K562 (cell line): Measurements from ENCODE around the gene MEGF11. TPM values are rescaled to one million over a fixed set of nuclear protein-coding genes. Genes with fewer than 3 reads are reported as not detected.

Experiments
- ATAC-seq: fragments of 200-7000 bp; cut with Tn5 transposase; 3 replicates; pipeline ENCODE4 v1.9.1; 2020; ENCODE audit warnings: moderate library complexity
- BruUV-seq: library from RNA; stranded (reverse); fragments of 400-500 nt; replicated peaks from 2 replicates; lab custom pipeline; 2021; lab: Mats Ljungman, UMichigan
- CTCF ChIA-PET: fragments of 300-600 bp; formaldehyde crosslinking; extraction: SDS; loops from one replicate; lab custom pipeline; 2021; ENCODE audit warnings: low intra/inter-chr PET ratio; lab: Yijun Ruan, JAX
- POLR2A ChIA-PET: fragments of 300-600, 350-650 bp; sonication (Branson Sonifier 250); formaldehyde crosslinking; extraction: SDS; loops from one replicate; lab custom pipeline; 2021; ENCODE audit warnings: antibody characterized with exemption, inconsistent platforms; lab: Yijun Ruan, JAX
- DNase-seq, 4 experiments: peaks; one replicate each; pipeline versions ENCODE4 v3.0.0 to v3.0.0-alpha.2; 2011 to 2018; ENCODE audit warnings: low spot score in 3 of 4, mixed read lengths in 3 of 4; ENCODE audit errors: extremely low read depth in 1 of 4
- FAIRE-seq: peaks from 2 replicates; lab custom pipeline; 2011; peaks lifted over from hg19 to GRCh38; lab: Jason Lieb, UNC
- H2AFZ ChIP-seq: 2 replicates; pipeline ENCODE4 v1.6.0; 2011; ENCODE audit warnings: low read depth, low read length, control low read depth, inconsistent platforms
- H3K27ac ChIP-seq: fragments of 200-600 bp; 3 replicates; pipeline ENCODE4 v1.8.0; 2011; ENCODE audit warnings: low read depth, mild to moderate bottlenecking, control low read depth, inconsistent platforms, low read length, moderate library complexity, mixed read lengths; ENCODE audit errors: extremely low read depth
- H3K27me3 ChIP-seq, 2 experiments: fragments of 300-600 bp in 1 of 2; 2 replicates in 1 of 2; 3 replicates in 1 of 2; pipeline versions ENCODE4 v1.6.0 to v1.8.0; 2011; ENCODE audit warnings: inconsistent platforms in 2 of 2, low read length in 2 of 2, mild to moderate bottlenecking in 1 of 2, mixed read lengths in 1 of 2, moderate library complexity in 1 of 2; ENCODE audit not compliant: control insufficient read depth in 2 of 2, insufficient read depth in 2 of 2
- H3K36me3 ChIP-seq: fragments of 300-600 bp; 3 replicates; pipeline ENCODE4 v1.8.0; 2011; ENCODE audit warnings: mild to moderate bottlenecking, low read length, inconsistent platforms; ENCODE audit not compliant: control insufficient read depth, insufficient read depth
- H3K4me1 ChIP-seq, 2 experiments: fragments of 200-600 bp in 1 of 2; replicated peaks in 1 of 2; 2 replicates in 1 of 2; 3 replicates in 1 of 2; pipeline versions ENCODE4 v1.5.1 to v1.8.0; 2011; ENCODE audit warnings: inconsistent platforms in 2 of 2, low read length in 2 of 2, mild to moderate bottlenecking in 1 of 2, mixed read lengths in 1 of 2, moderate library complexity in 1 of 2; ENCODE audit not compliant: control insufficient read depth in 2 of 2, insufficient read depth in 2 of 2
- H3K4me2 ChIP-seq: 2 replicates; pipeline ENCODE4 v1.6.1; 2011; ENCODE audit warnings: low read length, control low read depth, inconsistent platforms, mixed read lengths; ENCODE audit not compliant: insufficient read depth
- H3K4me3 ChIP-seq: fragments of 200-600 bp; sonication (generic), shearing (Covaris generic); 2 replicates; pipeline ENCODE4 v1.5.1; 2016; ENCODE audit warnings: control low read depth, inconsistent platforms
- H3K79me2 ChIP-seq: fragments of 200-600 bp; 3 replicates; pipeline ENCODE4 v1.8.0; 2011; ENCODE audit warnings: low read length, inconsistent platforms; ENCODE audit not compliant: control insufficient read depth, insufficient read depth
- H3K9ac ChIP-seq, 2 experiments: 2 replicates each; pipeline versions ENCODE4 v1.6.0 to v1.6.1; 2011; ENCODE audit warnings: low read depth in 2 of 2, low read length in 2 of 2, control low read depth in 1 of 2, inconsistent platforms in 1 of 2, mild to moderate bottlenecking in 1 of 2, mixed read lengths in 1 of 2; ENCODE audit not compliant: insufficient read depth in 1 of 2
- H3K9me1 ChIP-seq: one replicate; pipeline ENCODE4 v1.6.0; 2011; ENCODE audit warnings: inconsistent platforms, mild to moderate bottlenecking, low read length, moderate library complexity; ENCODE audit not compliant: control insufficient read depth, insufficient read depth
- H3K9me3 ChIP-seq: replicated peaks from 2 replicates; pipeline ENCODE4 v1.5.1; 2011; ENCODE audit warnings: low read depth, low read length, inconsistent platforms; ENCODE audit not compliant: control insufficient read depth, insufficient read depth
- H4K20me1 ChIP-seq: replicated peaks from 2 replicates; pipeline ENCODE4 v1.6.1; 2011; ENCODE audit warnings: low read length, inconsistent platforms, mixed read lengths; ENCODE audit not compliant: control insufficient read depth, insufficient read depth
- ASH1L ChIP-seq: fragments of 450-650 bp; IDR thresholded peaks from 2 replicates; pipeline ENCODE4 v1.6.1; 2018; ENCODE audit warnings: borderline replicate concordance, mild to moderate bottlenecking, low read depth; ENCODE audit not compliant: partially characterized antibody
- CBX2 ChIP-seq: fragments of 200-600 bp; sonication (generic); IDR thresholded peaks from one replicate; pipeline ENCODE4 v1.6.1; 2012; ENCODE audit warnings: mild to moderate bottlenecking, low read length, inconsistent platforms; ENCODE audit not compliant: insufficient read depth, poor library complexity, severe bottlenecking
- FOXJ2 ChIP-seq: fragments of 200-800 bp; sonication (Bioruptor generic); IDR thresholded peaks from 2 replicates; pipeline ENCODE4 v1.6.1; 2016; ENCODE audit warnings: missing genetic modification characterization, missing compliant biosample characterization
- GTF2F1 ChIP-seq: IDR thresholded peaks from 2 replicates; pipeline ENCODE4 v1.6.1; 2011; ENCODE audit warnings: low read depth, low read length, improper control_type of control experiment
- NCOA2 ChIP-seq, 2 experiments: fragments of 450-650 bp; IDR thresholded peaks; 2 replicates each; pipeline ENCODE4 v1.6.1; 2018; ENCODE audit warnings: mild to moderate bottlenecking in 2 of 2, moderate library complexity in 1 of 2; ENCODE audit not compliant: partially characterized antibody in 2 of 2
- NR1H2 ChIP-seq: sonication (generic); formaldehyde crosslinking; IDR thresholded peaks from 2 replicates; pipeline ENCODE4 v1.4.0; 2020; ENCODE audit warnings: mild to moderate bottlenecking, missing genetic modification reagents
- RBM22 ChIP-seq: fragments of 200-400 bp; formaldehyde crosslinking; IDR thresholded peaks from 2 replicates; pipeline ENCODE4 v1.6.1; 2018; ENCODE audit warnings: low read length, low read depth; ENCODE audit not compliant: poor library complexity, severe bottlenecking
- TEAD2 ChIP-seq: fragments of 450-650 bp; IDR thresholded peaks from 2 replicates; pipeline ENCODE4 v1.6.1; 2016; ENCODE audit warnings: missing genetic modification characterization, control low read depth, missing compliant biosample characterization
- U2AF1 ChIP-seq: fragments of 200-400 bp; formaldehyde crosslinking; optimal IDR thresholded peaks from 2 replicates; pipeline ENCODE3; 2017; ENCODE audit warnings: mild to moderate bottlenecking, low read depth, low read length, moderate library complexity
- XRCC5 ChIP-seq: fragments of 200-400 bp; formaldehyde crosslinking; IDR thresholded peaks from 2 replicates; pipeline ENCODE4 v1.6.1; 2017; ENCODE audit warnings: low read depth, mild to moderate bottlenecking, low read length
- ZC3H11A ChIP-seq: IDR thresholded peaks from 2 replicates; pipeline ENCODE4 v1.6.1; 2012; ENCODE audit warnings: low read depth, low read length, improper control_type of control experiment
- ZEB2 ChIP-seq: fragments of 450-650 bp; IDR thresholded peaks from 2 replicates; pipeline ENCODE4 v1.6.1; 2016
- WGBS: fragments of 100-300 bp; shearing (Covaris generic); methylation state at CpG from one replicate; pipeline ENCODE4 v1.1.6; 2016; ENCODE audit warnings: low coverage, mixed read lengths; ENCODE audit not compliant: insufficient coverage; ENCODE audit errors: missing lambda C conversion rate; 5-methylcytosine and 5-hydroxymethylcytosine counted together
- in situ Hi-C: fragments of 300-500 bp; cut with MboI; formaldehyde crosslinking; loops from 4 replicates; pipeline ENCODE4 v1.15.0; 2018; ENCODE audit warnings: inconsistent platforms, mixed read lengths
- intact Hi-C: fragments of 100-400 bp; cut with micrococcal nuclease; formaldehyde crosslinking; loops from 2 replicates; pipeline ENCODE4 v1.14.2; 2022
- polyA plus RNA-seq, 8 experiments: library from polyadenylated mRNA; depleted of rRNA in 4 of 8; stranded (reverse) in 5 of 8; unstranded in 3 of 8; fragments of >200 nt; fragmentation: Nextera tagmentation in 2 of 8; fragmentation: Illumina TruSeq in 1 of 8; extraction: Ambion mirVana in 2 of 8; extraction: Trizol in 1 of 8; gene quantifications; 2 replicates each; pipeline versions ENCODE4 v1.2.1 to v1.2.3, GENCODE V29; 2011 to 2014; ENCODE audit warnings: inconsistent platforms in 1 of 8, missing spikeins in 1 of 8
- total RNA-seq, 7 experiments: library from RNA; depleted of rRNA in 6 of 7; stranded (reverse); fragments of >200 nt in 6 of 7; fragmentation: Illumina TruSeq in 2 of 7; extraction: Trizol in 2 of 7; gene quantifications; 2 replicates each; pipeline versions ENCODE4 v1.2.1 to v1.2.3, GENCODE V29; 2011 to 2021; ENCODE audit warnings: low replicate concordance in 1 of 7
- TF ChIP-seq, protein P1 (sequence below): fragments of 450-650 bp; formaldehyde crosslinking; IDR thresholded peaks from 2 replicates; pipeline ENCODE4 v1.4.0; 2020; ENCODE audit warnings: mild to moderate bottlenecking
- TF ChIP-seq, protein P2 (sequence below): fragments of 250-450 bp; sonication (Bioruptor Pico); IDR thresholded peaks from 2 replicates; pipeline ENCODE4 v1.4.0; 2020; ENCODE audit warnings: mild to moderate bottlenecking, moderate library complexity

The MEGF11 gene
- total and polyA plus RNA-seq, 9 of the 15 experiments (the other 6 are each of a cell fraction or from before 2014, with no cell fraction given) = 0.06 to 0.23 (median 0.20) TPM; not detected in 6

- WGBS = 0% methylated on average over 3 of the region's 3 CpGs
- BruUV-seq = no TSS peak
- H3K4me3 ChIP-seq = no peak overlapping the region
- no peaks in the 10 kb centered on the region for H3K36me3 ChIP-seq
- ChIA-PET POLR2A (no interaction called here), CTCF (no interaction called here)
- H3K4me2 ChIP-seq = no peak overlapping the region
- H4K20me1 ChIP-seq = peaks cover 6% of the 10 kb centered on the region
- FAIRE-seq (no peak), DNase-seq (no peak), ATAC-seq (no peak)
- H3K9me3 ChIP-seq = no peaks in the 10 kb centered on the region
- intact Hi-C loops (loop anchor here (10.0 kb wide), 1 partner anchor 49 kb away; no protein-coding TSS in a partner anchor), in situ Hi-C loops (no loop called here)
- H2AFZ ChIP-seq = no peak overlapping the region
- H3K9ac ChIP-seq = no peak overlapping the region
- H3K9me1 ChIP-seq = no peaks in the 10 kb centered on the region
- no peaks in the 10 kb centered on the region for H3K79me2 ChIP-seq
- H3K27ac ChIP-seq = no peak overlapping the region
- TF ChIP-seq NCOA2 (IDR thresholded peaks at IDR 0.05; ENCODE audit: partially characterized antibody in 2 of 2) (no peak), RBM22 (no peak), U2AF1 (no peak), FOXJ2 (tag) (0 out of 2 replicates have a peak, but pooled peaks have one; percentile 6), ZC3H11A (no peak)
- peaks cover 23 to 26% of the 10 kb centered on the region in 2 experiments for H3K27me3 ChIP-seq
- H3K4me1 ChIP-seq = no peaks in the 10 kb centered on the region
Observed at GRCh38 chr15:66284271-66284670, 30.7 kb upstream of the MEGF11 start.

DNA sequence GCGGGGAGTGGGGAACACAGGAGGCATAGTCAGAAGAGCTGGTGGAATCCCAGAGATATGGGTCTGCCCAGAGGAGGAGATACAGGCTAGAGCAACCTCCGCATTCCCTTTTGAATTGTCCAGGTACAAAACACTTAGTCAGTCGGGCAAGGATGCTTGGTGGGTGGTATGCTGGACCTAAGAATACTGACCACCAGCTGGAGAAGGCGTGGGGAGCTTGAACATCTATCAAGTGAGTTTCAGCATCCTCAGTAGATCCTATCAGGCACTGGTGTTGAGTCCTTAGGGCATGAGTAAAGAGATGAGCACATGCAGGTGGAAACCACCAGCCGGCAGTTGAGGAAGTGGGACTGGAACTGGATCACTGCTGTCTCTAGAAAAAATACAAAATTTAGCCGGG lies 25.1 kb upstream of the MEGF11 start:
- Histone ChIP-seq H3K4me2 (no peak overlapping the region), H3K4me3 (no peak overlapping the region), H2AFZ (no peak overlapping the region), H3K79me2 (no peaks in the 10 kb centered on the region), H4K20me1 (peaks cover 3% of the 10 kb centered on the region; the same call in 1 of the 2 replicates), H3K9ac (no peak overlapping the region), H3K4me1 (no peaks in the 10 kb centered on the region), H3K27ac (no peak overlapping the region), H3K9me1 (no peaks in the 10 kb centered on the region), H3K27me3 (peaks cover 40 to 54% of the 10 kb centered on the region in 2 experiments), H3K36me3 (no peaks in the 10 kb centered on the region), H3K9me3 (no peaks in the 10 kb centered on the region)
- FAIRE-seq (no peak), ATAC-seq (no peak), DNase-seq (no peak)
- intact Hi-C loops (no loop called here), in situ Hi-C loops (no loop called here)
- ChIA-PET POLR2A (interaction anchor here (0.5 kb wide), 1 partner anchor 32 kb away, joined by 3 read pairs; no protein-coding TSS in a partner anchor), CTCF (no interaction called here)
- WGBS = 1% methylated on average over 6 of the region's 6 CpGs
- BruUV-seq = no TSS peak
- TF ChIP-seq GTF2F1 (no peak), NR1H2 (CRISPR knock-in tag) (no peak), ZEB2 (no peak), TEAD2 (tag) (no peak), CBX2 (no peak), ASH1L (no peak), XRCC5 (no peak)
- TF ChIP-seq, protein P1, sequence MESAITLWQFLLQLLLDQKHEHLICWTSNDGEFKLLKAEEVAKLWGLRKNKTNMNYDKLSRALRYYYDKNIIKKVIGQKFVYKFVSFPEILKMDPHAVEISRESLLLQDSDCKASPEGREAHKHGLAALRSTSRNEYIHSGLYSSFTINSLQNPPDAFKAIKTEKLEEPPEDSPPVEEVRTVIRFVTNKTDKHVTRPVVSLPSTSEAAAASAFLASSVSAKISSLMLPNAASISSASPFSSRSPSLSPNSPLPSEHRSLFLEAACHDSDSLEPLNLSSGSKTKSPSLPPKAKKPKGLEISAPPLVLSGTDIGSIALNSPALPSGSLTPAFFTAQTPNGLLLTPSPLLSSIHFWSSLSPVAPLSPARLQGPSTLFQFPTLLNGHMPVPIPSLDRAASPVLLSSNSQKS (CRISPR knock-in tag) = no peak
- TF ChIP-seq, protein P2, sequence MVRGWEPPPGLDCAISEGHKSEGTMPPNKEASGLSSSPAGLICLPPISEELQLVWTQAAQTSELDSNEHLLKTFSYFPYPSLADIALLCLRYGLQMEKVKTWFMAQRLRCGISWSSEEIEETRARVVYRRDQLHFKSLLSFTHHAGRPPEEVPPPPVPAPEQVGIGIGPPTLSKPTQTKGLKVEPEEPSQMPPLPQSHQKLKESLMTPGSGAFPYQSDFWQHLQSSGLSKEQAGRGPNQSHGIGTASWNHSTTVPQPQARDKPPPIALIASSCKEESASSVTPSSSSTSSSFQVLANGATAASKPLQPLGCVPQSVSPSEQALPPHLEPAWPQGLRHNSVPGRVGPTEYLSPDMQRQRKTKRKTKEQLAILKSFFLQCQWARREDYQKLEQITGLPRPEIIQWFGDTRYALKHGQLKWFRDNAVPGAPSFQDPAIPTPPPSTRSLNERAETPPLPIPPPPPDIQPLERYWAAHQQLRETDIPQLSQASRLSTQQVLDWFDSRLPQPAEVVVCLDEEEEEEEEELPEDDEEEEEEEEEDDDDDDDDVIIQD (CRISPR knock-in tag) = no peak
